Lung microvascular endothelial cell (primary cell): Measurements from ENCODE around the gene ITPK1. TPM values are rescaled to one million over a fixed set of nuclear protein-coding genes. Genes with fewer than 3 reads are reported as not detected.
"Not testable (repeated sequence)": the region's sequence is repeated elsewhere in the genome, so short reads cannot be mapped to it uniquely, and the experiment has no call there.

ENCODE experiments used
- DNase-seq, 2 donors: peaks; one replicate each; pipeline versions ENCODE4 v3.0.0 to v3.0.0-alpha.2; 2010; ENCODE audit warnings: low read depth in 2 of 2
- total RNA-seq: library from RNA; depleted of rRNA; stranded (reverse); fragments of >200 nt; gene quantifications from 2 replicates; pipeline ENCODE4 v1.2.1, GENCODE V29; 2014

The ITPK1 gene
- 8.7 and 15.7 TPM in 2 replicates for total RNA-seq

GRCh38 chr14:93115821-93116675 lies at the start of gene ITPK1:
TSS of gene ITPK1 (minus strand) at chr14:93115925. CDS start at chr14:93115163, 762 bp downstream.
- peak; percentile 58 to 63 for DNase-seq

- DNase-seq, result no peak
Measured at GRCh38 chr14:93163564-93163963, 47.8 kb upstream of the ITPK1 start.

GRCh38 chr14:93161411-93161940 lies 45.8 kb upstream of the ITPK1 start:
- no peak for DNase-seq

GRCh38 chr14:93160353-93160801 lies 44.7 kb upstream of the ITPK1 start:
- DNase-seq, result peak; percentile 6 to 36

GRCh38 chr14:93159625-93160352 lies 44.1 kb upstream of the ITPK1 start:
- not testable (repeated sequence) for DNase-seq

GRCh38 chr14:93158349-93158748 lies 42.6 kb upstream of the ITPK1 start:
- DNase-seq, result not testable (repeated sequence)

GRCh38 chr14:93156693-93157369 lies 41.1 kb upstream of the ITPK1 start:
- DNase-seq, result no peak

- no peak for DNase-seq
Measured at GRCh38 chr14:93155667-93156066, 39.9 kb upstream of the ITPK1 start.

- no peak for DNase-seq
Measured at GRCh38 chr14:93153121-93153520, 37.4 kb upstream of the ITPK1 start.

- peak in 1 of 2 donors; percentile 49 for DNase-seq
Measured at GRCh38 chr14:93150227-93151208, 34.8 kb upstream of the ITPK1 start.

GRCh38 chr14:93148979-93149378 lies 33.3 kb upstream of the ITPK1 start:
- no peak for DNase-seq

GRCh38 chr14:93146119-93146518 lies 30.4 kb upstream of the ITPK1 start:
- no peak for DNase-seq

GRCh38 chr14:93142854-93143652 lies 27.3 kb upstream of the ITPK1 start:
- no peak for DNase-seq

- peak; percentile 36 to 47 for DNase-seq
Measured at GRCh38 chr14:93137864-93138263, 22.1 kb upstream of the ITPK1 start.

- not testable (repeated sequence) for DNase-seq
Measured at GRCh38 chr14:93136508-93136907, 20.8 kb upstream of the ITPK1 start.

GRCh38 chr14:93136009-93136408 lies 20.3 kb upstream of the ITPK1 start:
- DNase-seq, result no peak

GRCh38 chr14:93135399-93135798 lies 19.7 kb upstream of the ITPK1 start:
- DNase-seq, result no peak

GRCh38 chr14:93133464-93133863 lies 17.7 kb upstream of the ITPK1 start:
- no peak for DNase-seq

GRCh38 chr14:93132472-93133065 lies 16.8 kb upstream of the ITPK1 start:
- peak; percentile 57 to 71 for DNase-seq
